GM21423 (cell line): ENCODE data around the gene TASP1.

ENCODE experiments used
- ATAC-seq: cut with Tn5 transposase; IDR thresholded peaks from one replicate; pipeline ENCODE4 v1.9.1; 2021; ENCODE audit warnings: mild to moderate bottlenecking, moderate library complexity; ENCODE audit not compliant: unreplicated experiment

The TASP1 gene

DNA sequence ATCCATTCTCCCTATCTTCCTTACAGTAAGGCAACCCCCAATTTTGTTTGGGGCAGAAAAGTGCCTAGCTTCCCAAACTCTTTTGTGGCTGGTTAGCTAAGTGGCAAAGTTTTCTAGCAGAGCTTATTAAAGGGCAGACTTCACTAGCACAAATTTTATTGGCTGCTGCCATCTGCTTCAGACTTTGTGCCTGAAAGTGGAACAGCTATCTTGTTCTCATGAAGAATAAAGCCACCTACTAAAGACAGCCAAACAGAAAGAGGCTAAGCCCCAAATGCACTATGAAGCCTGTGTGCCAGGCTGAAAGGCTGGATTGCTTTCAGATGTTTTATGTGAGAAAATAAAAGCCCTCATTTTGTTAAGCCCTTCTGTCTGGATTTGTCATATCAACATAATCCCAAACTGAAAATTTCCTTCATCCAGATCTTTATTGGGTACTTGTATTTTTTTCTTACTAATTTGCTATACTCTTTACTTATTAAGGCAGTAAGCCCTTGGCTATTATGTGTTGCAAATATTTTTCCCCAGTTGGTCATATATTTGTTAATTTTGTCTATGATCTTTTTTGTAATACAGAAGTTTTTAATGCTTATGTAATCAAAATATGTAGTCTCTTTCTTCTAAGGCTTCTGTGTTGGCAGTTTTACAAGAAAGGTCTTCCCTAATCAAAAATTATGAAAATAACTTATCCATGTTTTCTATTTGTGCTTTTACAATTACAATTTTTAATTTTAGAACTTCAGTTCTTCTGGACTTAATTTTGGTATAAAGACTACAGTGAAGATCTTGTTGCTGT lies 191.1 kb downstream of the TASP1 start:
- no peak for ATAC-seq

DNA sequence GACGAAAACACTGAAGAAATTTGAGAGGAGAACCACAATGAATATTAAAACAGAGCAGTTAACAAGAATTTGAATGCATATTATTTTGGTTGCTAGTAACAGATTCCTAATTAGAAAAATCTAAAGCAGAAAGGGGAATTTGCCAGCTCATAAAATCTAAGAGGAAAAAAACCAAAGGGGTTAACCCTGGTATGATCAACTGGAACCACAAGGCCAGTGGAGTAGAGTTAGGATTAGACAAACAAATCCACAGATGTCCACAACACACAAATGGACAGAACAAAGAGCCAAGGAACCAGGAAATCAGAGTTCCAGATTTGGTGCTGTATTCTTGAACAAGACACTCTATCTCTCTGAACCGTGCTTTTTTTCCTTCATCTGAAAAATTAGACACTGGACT lies 195.0 kb downstream of the TASP1 start:
- no peak for ATAC-seq

DNA sequence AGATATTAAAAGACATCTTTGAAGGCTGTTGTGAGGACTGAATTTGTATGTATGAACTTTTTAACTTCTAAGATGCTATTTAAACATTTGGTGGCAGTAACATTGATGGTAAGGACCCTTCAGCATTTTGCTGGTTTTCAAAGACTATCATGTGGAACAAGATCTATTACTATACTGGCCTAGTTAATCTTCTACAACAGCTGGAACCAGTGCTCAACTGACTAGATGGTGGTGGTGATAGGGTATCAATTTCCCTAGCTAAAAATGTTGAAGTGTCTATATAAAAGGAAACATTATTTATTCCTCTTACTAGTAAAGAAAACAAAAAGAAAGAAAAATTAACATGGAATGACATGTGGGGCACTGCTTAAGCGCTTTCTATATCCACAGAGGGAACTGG lies 195.7 kb downstream of the TASP1 start:
- no peak for ATAC-seq

DNA sequence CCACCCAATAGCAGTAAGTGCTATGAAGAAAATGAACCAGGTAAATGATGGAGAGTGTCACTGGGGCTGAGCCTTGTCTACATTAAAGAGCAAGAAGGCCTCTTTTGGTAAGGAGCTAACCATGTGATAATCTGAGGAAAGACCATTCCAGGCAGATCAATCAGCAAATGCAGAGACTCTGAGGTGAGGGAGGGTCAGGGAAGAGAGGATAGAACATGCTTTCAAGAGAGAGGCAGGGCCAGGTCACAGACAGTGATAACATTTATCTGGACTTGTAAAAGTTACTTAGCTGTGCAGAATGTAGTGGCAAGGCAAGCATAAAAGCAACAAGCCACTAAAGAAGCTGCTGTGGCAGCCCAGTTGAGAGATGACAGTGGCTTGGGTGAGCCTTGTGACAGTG lies 197.3 kb downstream of the TASP1 start:
- ATAC-seq, result no peak

DNA sequence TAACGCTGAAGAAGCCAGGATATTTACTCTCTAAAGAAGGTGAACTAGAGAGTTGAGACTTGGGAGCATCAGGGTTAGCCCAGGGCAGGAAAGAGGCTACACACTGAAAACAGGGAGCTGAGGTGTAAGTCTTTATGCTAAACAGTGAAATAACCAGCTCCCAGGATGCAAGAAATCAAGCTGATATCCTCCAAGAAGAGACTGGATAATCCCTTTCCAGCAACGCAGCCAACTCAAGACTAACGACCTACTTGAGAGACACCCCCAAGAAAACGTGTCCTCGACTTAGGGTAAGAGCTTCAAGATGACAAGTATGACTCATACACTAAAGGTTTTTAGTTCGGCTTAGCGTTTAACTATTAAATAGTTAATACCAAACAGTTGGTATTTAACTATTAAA lies 202.2 kb downstream of the TASP1 start:
- ATAC-seq, result no peak

DNA sequence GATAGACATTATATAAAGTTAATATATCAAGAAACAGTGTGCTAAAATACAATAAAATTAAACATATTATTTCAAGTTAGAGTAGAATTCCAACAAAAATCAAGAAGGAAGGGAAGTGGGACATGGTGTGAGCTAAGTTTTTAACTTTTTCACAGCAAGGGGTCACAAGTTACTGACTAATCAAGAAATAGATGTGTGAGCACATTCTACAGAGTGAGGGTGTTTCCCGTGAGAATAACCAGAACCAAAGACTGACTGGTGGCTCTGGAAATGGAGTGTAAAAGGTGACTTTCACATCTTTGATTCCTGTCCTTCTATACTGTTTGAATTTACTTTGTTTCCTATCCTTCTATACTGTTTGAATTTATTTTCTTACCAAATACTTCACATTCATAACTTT lies 206.6 kb downstream of the TASP1 start:
- no peak for ATAC-seq

DNA sequence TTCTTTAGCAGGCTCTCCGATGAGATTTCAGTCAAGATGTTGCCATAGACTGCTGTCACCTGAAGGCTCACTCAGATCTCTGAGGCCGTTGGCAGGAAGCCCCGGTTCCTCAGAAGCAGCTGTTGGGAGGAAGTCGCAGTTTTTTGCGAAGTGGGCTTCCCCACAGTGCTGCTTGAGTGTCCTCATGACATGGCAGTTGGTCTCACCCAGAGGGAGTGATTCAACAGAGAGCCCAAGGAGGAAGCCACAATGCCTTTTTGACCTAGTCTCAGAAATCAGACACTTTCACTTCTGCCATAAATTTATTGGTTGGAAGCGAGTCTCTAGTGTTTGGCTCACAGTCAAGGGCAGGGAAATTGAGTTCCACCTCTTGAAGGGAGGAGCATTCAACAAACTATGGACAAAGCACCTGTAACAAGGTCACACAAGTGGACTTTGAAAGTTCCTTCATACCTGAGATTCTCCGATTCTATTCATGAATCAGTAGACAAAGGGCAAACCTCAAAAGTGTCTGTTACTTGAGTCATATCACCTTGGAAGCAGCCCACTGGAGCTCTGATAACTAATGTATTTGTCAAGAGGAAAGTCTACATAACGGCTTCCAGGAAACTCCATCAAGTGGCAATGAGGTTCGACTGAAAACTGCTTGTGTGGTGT lies 208.3 kb downstream of the TASP1 start:
- ATAC-seq, result peak; percentile 73

DNA sequence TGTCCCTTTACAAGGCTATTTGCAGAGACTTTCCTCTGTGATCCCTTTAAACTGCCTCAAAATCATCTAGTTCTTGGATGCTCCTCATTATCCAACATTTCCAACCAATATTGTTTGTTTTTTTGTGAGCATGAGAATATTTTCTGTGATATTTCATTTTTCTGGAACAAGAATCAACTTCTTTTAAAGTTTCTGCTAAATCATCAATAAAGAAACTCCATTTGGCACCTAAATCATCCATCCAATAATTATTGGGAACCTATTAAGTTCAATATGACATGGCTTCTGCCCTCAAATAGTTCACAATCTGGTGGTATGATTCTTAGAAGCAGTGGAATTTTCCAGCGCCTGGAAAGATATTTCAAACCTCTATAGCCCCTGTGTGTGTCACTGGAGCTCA lies 210.0 kb downstream of the TASP1 start:
- ATAC-seq, result no peak

DNA sequence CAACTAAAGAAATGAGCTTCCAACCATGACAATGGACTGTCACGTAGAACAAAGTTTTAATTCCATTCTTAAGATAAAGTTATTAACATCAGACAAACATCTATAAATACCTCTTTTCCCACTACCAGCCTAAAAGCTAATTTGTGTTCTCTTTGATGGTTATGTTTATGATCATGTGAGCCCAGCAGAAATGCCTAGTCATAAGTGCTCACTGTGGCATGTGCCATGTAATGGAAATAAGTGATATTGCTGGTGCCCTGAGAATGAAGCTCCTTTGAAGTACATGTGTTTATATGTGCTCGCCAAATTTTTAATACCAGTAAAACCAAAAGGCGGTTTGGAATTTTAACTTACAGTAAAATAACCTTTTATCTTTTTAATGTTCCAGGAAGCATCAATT lies 211.9 kb downstream of the TASP1 start:
- ATAC-seq, result no peak

DNA sequence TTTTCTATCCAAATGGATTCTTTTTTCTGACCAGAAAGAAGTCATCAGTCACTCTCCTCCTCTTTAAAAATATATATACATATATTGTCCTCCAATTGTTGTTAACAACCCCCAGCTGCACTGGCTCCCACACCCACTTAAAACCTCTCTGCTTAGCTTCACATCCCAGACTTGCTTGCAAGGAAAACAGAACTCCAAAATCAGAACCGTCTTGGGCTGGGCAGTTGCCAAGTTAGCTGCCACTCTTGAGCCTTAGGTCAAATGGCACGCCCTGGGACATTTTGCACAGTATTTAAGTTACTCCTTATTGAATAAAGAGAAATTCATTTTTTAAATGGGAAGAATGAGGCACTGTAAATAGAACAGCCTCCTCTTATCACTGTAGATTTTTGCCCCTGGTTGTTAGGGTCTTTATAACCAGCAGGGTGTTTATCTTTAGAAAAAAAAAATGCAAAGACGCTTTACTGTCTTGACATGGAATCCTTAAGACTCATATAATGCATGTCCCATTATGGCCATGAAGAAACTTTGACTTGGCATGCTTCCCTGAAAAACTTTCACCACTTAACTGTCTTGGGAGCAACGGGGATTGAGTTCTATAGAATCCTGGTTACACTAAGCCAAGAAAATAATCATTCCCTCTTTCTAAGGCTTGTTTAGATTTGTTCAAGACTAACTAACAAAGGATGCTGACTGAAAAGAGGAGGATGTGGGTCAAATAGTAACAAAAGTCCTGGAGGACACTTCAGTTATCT lies 213.2 kb downstream of the TASP1 start:
- ATAC-seq, result no peak

DNA sequence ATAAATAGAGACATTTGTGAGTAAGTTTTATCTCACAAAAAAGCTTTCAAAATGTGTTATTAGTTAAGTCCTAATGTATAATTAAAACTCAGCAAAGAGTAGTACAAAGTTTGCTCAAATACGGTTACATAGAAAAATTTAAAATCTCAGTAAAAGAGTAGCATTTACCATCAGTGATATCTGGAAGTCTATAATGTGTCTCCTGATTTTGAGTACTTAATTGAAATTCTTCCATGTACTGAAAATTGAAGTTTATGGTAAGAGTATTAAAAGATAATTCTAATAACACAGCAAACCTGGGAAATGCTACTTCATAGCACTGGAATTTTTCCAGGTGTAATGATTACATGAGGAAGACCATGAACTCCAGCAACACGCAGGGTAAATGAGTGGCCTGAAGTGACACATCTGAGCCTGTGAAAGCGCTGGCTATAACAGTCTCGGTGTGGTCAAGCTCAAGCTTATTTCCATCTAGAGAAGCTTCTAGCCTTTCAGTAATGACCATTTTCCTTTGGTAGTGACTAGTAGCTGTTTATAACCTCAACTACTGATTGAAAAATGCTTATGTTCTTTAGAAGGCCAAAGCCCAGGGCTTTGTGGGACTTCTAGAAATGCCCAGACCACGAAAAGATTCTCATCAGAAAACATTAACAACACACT lies 214.4 kb downstream of the TASP1 start:
- no peak for ATAC-seq

DNA sequence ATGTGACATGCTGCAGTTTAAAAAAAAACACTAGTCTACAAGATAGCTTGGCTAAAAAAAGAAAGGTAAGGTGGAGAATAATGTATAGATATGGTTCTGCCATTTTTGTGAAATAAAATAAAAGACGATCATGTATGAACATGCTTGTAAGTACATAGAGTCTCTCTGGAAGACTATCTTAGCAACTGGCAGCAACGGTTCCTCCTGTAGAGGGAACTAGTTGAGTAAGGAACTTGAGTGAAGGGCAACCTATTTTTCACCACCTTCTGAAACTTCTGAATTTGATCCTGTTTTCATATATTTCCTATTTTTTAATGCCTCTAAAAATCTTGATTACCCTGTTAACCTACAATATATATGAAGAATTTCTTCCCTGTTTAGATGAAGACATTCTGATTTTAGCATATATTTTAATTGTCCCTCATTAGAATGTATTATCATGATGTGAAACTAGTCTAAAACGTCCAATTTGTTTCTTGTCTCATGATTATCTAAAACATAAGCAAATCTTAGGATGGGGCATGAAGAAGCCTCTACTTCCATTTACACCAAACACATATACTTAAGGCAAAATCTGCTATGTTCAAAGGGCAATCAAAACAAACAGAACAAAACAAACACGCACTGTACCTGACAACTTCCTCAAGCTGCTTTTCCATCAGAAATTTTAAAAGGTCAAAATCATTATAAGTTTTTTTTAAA lies 215.1 kb downstream of the TASP1 start:
- no peak for ATAC-seq

DNA sequence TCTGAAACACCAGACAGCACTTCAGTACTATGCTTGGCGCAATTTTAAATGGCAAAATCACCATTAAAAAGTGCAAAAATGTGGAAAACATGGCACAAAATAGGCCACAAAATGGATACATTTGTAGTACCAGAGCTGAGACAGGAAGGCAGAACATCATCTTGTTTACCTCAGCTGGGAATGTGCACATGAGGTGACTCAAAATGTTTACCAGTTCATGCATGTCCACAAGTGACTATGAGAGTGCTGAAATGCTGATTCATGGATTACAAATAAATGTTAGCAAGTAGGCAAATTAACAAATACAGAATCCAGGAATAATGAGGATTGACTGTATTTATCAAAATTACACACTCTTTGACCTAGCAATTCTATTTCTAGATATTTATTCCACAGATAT lies 216.1 kb downstream of the TASP1 start:
- no peak for ATAC-seq

DNA sequence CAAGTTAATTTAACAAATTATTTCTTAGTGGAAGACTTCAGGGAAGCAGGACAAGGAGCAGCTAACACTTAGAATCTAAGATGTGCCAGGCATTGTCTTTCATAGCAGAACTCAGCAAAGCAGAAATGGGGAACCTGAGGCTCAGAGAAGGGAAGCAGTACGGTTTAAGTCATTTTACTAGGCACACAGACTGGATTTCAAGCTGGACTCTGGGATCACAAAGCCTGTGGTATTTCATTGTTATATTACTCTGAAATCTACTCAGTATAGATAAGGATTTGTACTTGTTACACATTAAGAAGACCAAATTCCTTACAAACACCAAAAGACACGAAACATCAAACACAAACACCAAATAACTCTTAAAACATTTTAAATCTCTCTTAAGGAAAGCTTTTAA lies 218.1 kb downstream of the TASP1 start:
- no peak for ATAC-seq

DNA sequence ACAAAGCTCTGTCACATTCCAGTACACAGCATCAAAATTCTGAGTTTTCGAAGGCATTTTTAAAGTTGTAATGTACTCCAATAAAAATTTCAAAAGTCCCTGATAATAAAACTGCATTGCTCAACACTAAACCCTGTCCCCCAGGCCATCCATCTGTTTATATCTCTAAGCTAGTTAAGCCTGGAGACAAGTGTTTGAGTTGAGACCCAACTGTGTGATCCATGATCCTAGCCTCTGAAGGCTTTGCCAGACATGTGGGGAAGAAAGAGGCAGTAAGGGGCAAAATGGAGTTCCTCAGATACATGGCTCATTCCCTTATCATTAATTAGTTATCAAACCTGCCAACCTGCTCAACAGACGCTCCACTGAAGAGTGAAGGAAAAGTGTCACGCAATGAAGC lies 219.3 kb downstream of the TASP1 start:
- ATAC-seq, result no peak

DNA sequence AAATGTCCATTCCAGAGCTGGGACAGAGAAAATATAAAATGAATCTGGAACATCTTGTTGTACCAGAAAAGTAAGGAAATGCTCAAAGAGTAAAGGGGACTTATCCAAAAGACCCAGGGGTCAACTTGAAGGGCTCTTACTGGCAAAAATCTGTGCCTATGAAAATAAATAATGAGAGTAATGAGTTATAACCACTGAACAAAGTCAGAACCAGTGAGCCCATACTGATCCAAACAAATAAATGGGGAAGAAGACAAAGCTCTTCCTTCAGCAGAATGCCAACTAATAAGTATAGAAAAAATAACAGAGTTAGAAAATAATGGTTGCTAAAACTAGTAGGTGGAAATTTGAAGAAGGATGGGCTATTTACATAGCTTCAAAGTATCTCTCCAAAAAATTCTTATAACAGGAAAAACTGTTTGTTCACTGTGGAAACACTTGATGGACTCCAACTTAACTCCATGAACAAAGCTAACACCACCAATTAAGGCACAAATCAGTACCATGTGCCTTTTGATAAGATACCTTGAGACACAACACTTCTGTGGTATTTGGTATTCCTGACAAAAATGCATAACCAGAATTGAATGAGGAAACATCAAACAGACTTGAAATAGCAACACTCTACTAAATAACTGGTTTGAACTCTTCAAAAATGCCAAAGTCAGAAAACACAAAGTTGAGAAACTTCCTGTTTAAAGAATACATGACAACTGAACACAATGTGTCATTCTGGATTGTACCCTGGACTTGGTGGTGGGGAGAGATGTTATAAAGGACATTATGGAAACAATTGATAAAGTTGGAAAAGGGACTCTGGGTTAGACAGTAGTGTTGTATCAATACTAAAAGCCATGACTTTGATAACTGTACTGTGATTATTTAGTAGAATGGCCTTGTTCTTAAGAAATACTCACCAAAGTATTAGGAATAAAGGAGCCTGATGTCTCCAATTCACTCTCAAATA lies 220.2 kb downstream of the TASP1 start:
- no peak for ATAC-seq

DNA sequence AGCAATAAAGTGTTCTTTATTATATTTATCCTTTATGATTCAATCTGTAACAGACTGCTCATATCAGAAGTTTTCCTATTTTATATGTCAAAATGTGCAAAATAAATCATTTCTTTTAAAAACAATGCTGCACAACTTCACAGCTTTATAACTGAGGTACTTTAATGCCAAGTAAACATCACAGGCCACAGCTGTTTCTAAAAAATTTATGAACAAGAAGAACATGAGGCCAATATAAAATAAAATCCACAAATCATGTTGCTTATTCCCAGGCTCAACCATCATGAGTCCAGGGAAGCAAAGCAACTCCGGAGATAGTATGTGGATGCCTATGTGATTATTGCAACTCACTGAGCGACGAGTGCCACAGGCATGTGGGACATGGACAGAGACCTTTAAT lies 222.2 kb downstream of the TASP1 start:
- ATAC-seq, result no peak

DNA sequence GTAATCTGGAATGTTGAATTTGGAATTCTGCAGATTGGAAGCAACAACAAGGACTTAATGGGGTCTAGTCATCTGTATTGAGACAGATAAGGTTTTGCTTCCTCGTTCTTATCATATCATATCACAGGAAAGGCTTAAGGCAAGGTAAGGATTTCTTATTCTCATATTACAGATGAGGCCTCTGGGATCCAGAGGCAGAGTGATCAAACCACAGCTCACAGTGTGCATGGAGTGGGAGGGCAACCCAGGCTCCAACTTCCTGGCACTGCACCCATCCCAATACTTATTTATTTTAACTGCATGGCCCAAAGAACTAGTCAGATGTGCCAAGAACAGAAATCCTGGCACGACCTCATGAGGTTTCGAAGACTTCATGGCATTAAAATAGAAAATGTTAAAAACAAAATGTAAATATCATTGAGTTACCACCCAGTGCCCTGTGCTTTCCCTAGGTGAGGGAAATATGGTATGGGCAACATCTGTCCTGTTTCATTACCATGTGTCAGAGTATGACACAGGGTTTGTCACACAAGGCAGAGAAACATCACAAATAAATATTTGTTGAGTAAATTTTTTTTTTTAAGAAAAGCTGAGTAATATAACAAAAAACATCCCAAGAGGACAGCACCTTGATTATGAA lies 225.8 kb downstream of the TASP1 start:
- no peak for ATAC-seq

DNA sequence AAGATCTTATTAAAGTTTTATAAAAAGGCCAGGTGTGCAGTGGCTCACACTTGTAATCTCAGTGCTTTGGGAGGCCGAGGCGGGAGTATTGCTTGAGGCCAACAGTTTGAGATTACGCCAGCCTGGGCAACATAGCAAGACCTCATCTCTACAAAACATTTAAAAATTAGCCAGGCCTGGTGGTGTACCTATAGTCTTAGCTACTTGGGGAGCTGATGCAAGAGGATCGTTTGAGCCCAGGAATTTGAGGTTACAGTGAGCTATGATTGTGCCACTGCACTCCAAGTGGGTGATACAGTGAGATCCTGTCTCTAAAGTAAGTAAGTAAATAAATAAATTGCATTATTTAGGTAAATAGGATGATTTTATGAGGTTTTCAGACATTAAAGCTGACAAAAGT lies 234.4 kb downstream of the TASP1 start:
- ATAC-seq, result no peak
